Measurements from ENCODE around the gene FIGN. TPM values are rescaled to one million over a fixed set of nuclear protein-coding genes. Genes with fewer than 3 reads are reported as not detected.
A peak's percentile ranks its signal among the peaks of the same experiment; 100 is the strongest.

The FIGN gene
- total and polyA plus RNA-seq, 2 of the 13 experiments (the other 11 are each of a cell fraction or from before 2014, with no cell fraction given): 6.6 to 6.7 TPM

DNA sequence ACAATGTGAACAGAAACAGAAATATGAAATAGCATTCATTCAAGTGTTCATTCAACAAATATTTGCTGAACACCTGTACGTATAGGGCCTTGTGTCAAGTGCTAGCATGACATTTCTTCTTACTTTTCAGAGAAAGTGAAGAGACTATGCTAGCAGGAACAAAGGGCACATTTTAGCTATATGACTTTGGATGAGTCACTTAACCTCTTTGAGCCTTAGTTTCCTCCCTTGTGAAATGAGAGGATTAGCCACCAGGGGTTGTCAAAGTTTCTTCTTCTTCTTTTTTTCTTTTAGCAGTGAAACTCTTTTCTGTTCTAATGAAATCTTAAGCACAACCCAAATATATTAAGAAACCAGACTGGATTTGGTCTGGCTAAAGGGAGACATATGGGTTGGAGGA lies 53.1 kb downstream of the FIGN start (continued):
- TF ChIP-seq ZNF749 (CRISPR knock-in tag; IDR thresholded peaks at IDR 0.05; ENCODE audit: borderline replicate concordance) (no peak), FOSL2 (CRISPR knock-in tag; IDR thresholded peaks at IDR 0.05) (peak; percentile 75), FOXO1 (CRISPR knock-in tag; IDR thresholded peaks at IDR 0.05) (no peak), NR2F1 (CRISPR knock-in tag; IDR thresholded peaks at IDR 0.05) (0 out of 4 replicates have a peak, but pooled peaks of 1 of the 2 experiments have one; percentile 24)
- TF ChIP-seq, protein P1, sequence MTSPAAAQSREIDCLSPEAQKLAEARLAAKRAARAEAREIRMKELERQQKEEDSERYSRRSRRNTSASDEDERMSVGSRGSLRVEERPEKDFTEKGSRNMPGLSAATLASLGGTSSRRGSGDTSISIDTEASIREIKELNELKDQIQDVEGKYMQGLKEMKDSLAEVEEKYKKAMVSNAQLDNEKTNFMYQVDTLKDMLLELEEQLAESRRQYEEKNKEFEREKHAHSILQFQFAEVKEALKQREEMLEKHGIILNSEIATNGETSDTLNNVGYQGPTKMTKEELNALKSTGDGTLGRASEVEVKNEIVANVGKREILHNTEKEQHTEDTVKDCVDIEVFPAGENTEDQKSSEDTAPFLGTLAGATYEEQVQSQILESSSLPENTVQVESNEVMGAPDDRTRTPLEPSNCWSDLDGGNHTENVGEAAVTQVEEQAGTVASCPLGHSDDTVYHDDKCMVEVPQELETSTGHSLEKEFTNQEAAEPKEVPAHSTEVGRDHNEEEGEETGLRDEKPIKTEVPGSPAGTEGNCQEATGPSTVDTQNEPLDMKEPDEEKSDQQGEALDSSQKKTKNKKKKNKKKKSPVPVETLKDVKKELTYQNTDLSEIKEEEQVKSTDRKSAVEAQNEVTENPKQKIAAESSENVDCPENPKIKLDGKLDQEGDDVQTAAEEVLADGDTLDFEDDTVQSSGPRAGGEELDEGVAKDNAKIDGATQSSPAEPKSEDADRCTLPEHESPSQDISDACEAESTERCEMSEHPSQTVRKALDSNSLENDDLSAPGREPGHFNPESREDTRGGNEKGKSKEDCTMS (CRISPR knock-in tag; conservative IDR thresholded peaks at IDR 0.05): no peak

GRCh38 chr2:163681745-163682144 lies 54.1 kb downstream of the FIGN start:
- ATAC-seq (no peak), DNase-seq (ENCODE audit: low spot score) (no peak), FAIRE-seq (no peak)
- Histone ChIP-seq H3K9me3 (ENCODE audit: low read length) (no peaks in the 10 kb centered on the region), H3K4me1 (ENCODE audit: insufficient read depth, low read length) (peaks cover 13% of the 10 kb centered on the region), H3K4me2 (ENCODE audit: low read depth, low read length) (no peak overlapping the region), H3K79me2 (ENCODE audit: insufficient read depth, low read length) (peaks cover 2% of the 10 kb centered on the region), H2AFZ (ENCODE audit: low read length) (no peak overlapping the region), H3K27me3 (ENCODE audit: control insufficient read depth in 1 of 2, insufficient read depth in 2 of 2, low read length in 2 of 2) (no peaks in the 10 kb centered on the region), H3K27ac (ENCODE audit: extremely low read length, insufficient read depth, low read length) (no peak overlapping the region), H3K36me3 (replicated peaks in 1 of 2; ENCODE audit: control insufficient read depth in 1 of 2, insufficient read depth in 2 of 2, low read length in 2 of 2) (no peaks in the 10 kb centered on the region), H4K20me1 (ENCODE audit: insufficient read depth, low read length) (no peaks in the 10 kb centered on the region), H3K4me3 (replicated peaks in 1 of 3; ENCODE audit: insufficient read depth in 1 of 3, low read depth in 2 of 3, low read length in 3 of 3) (no peak overlapping the region), H3K9ac (ENCODE audit: insufficient read depth, low read depth, low read length) (no peak overlapping the region)
- WGBS (ENCODE audit: low lambda C conversion rate): 94% methylated on average over 5 of the region's 5 CpGs
- no TSS peak for BruUV-seq (replicated peaks)
- intact Hi-C loops (cut with micrococcal nuclease; ENCODE audit: unreplicated experiment) (no loop called here), in situ Hi-C loops (cut with HindIII; ENCODE audit: extremely low pct_ligation_motif_present, low pct_unique_long_range_greater_than_20kb) (no loop called here)
- ChIA-PET CTCF (ENCODE audit: low intra/inter-chr PET ratio, low total read pairs) (no interaction called here), POLR2A (no interaction called here)
- TF ChIP-seq ARNTL (CRISPR knock-in tag; IDR thresholded peaks at IDR 0.05) (no peak), ZNF547 (CRISPR knock-in tag; IDR thresholded peaks at IDR 0.05) (no peak), YEATS2 (CRISPR knock-in tag; IDR thresholded peaks at IDR 0.05; ENCODE audit: borderline replicate concordance) (no peak), HDAC6 (IDR thresholded peaks at IDR 0.05; ENCODE audit: low read depth, low read length) (no peak), NCOA5 (CRISPR knock-in tag; IDR thresholded peaks at IDR 0.05) (no peak), JUNB (CRISPR knock-in tag; IDR thresholded peaks at IDR 0.05; ENCODE audit: borderline replicate concordance) (no peak), THAP9 (CRISPR knock-in tag; IDR thresholded peaks at IDR 0.05; ENCODE audit: borderline replicate concordance) (no peak), ZNF432 (CRISPR knock-in tag; IDR thresholded peaks at IDR 0.05; ENCODE audit: borderline replicate concordance) (no peak)

Measured in HepG2 (cell line).